Activated CD8-positive, alpha-beta memory T cell treated with anti-CD3 and anti-CD28 coated beads, Interleukin-2, amount 50 U/mL, for 4 hours (primary cell): ENCODE data around the gene PSMA2.

Experiments used
- DNase-seq: peaks from one replicate; pipeline ENCODE4 v3.0.0-alpha.2; 2020

Gene PSMA2

GRCh38 chr7:42931834-42932651, at the start of gene PSMA2, which contains the start of gene MRPL32:
PSMA2 (minus strand) TSS chr7:42932174; CDS start chr7:42932158, 16 bp downstream.
MRPL32 (plus strand) TSS chr7:42932376; CDS start chr7:42932387, 11 bp downstream.
- peak; percentile 91 for DNase-seq

- DNase-seq, result no peak
Measured at GRCh38 chr7:42981601-42982000, 49.6 kb upstream of the PSMA2 start.

- no peak for DNase-seq
Measured at GRCh38 chr7:42980514-42980913, 48.5 kb upstream of the PSMA2 start.

- no peak for DNase-seq
Measured at GRCh38 chr7:42980084-42980483, 48.1 kb upstream of the PSMA2 start.

- no peak for DNase-seq
Measured at GRCh38 chr7:42978496-42978895, 46.5 kb upstream of the PSMA2 start.

GRCh38 chr7:42976371-42976770, 44.4 kb upstream of the PSMA2 start:
- DNase-seq, result no peak

- no peak for DNase-seq
Measured at GRCh38 chr7:42972699-42973500, 40.9 kb upstream of the PSMA2 start.

GRCh38 chr7:42967391-42967790, 35.4 kb upstream of the PSMA2 start:
- no peak for DNase-seq

- no peak for DNase-seq
Measured at GRCh38 chr7:42964849-42965805, 33.2 kb upstream of the PSMA2 start.

GRCh38 chr7:42964293-42964692, 32.3 kb upstream of the PSMA2 start:
- no peak for DNase-seq

GRCh38 chr7:42961170-42961569, 29.2 kb upstream of the PSMA2 start:
- DNase-seq, result no peak

GRCh38 chr7:42960762-42961161, 28.8 kb upstream of the PSMA2 start:
- no peak for DNase-seq

- no peak for DNase-seq
Measured at GRCh38 chr7:42959549-42959948, 27.6 kb upstream of the PSMA2 start.

GRCh38 chr7:42956062-42956461, 24.1 kb upstream of the PSMA2 start:
- no peak for DNase-seq

GRCh38 chr7:42953994-42954393, 22.0 kb upstream of the PSMA2 start:
- no peak for DNase-seq

GRCh38 chr7:42952328-42952727, 20.4 kb upstream of the PSMA2 start:
- DNase-seq, result no peak

- DNase-seq, result no peak
Measured at GRCh38 chr7:42950417-42950816, 18.4 kb upstream of the PSMA2 start.

GRCh38 chr7:42947521-42947920, 15.5 kb upstream of the PSMA2 start:
- DNase-seq, result no peak

GRCh38 chr7:42946627-42946950, 14.6 kb upstream of the PSMA2 start:
- DNase-seq, result no peak

GRCh38 chr7:42945821-42946626, 14.1 kb upstream of the PSMA2 start:
- DNase-seq, result no peak

GRCh38 chr7:42940985-42941847, 9.2 kb upstream of the PSMA2 start:
- DNase-seq, result peak; percentile 76
